ENCODE results near the gene MRTFA. TPM values are rescaled to one million over a fixed set of nuclear protein-coding genes. Genes with fewer than 3 reads are reported as not detected.
"Not testable (repeated sequence)": the region's sequence is repeated elsewhere in the genome, so short reads cannot be mapped to it uniquely, and the experiment has no call there.

Gene MRTFA
- total RNA-seq, 1 donor from 2014 or later: 115 TPM

DNA sequence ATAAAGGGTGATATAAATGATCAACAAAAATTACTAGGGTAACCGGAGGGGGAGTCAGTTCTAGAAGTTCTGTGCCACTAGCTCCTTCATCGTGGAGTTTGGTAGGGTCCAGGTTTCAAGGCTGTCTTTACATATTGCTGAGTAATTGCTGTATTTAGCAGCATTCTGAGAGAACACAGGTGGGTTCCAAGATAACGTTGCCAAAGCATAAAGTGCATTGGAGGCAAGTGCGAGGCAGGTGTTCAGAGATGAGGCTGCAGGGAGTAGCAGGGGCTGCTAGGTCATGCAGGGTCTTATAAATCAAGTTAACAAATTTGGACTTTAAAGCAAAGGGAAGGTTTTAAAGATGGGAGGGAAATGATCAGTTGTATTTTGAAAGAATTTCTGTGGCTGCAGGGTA is 248.3 kb downstream of the MRTFA start:
- TF ChIP-seq CTCF (IDR thresholded peaks at IDR 0.05): no peak
- Mint-ChIP-seq H3K27me3 (no peaks in the 10 kb centered on the region), H3K27ac (peak overlapping the region; percentile 5), H3K9me3 (no peaks in the 10 kb centered on the region), H3K36me3 (ENCODE audit: low read depth) (peaks cover 27% of the 10 kb centered on the region), H3K4me3 (no peak overlapping the region), H3K4me1 (peaks cover 75% of the 10 kb centered on the region)
- POLR2A ChIA-PET: interaction anchor here (0.5 to 1.8 kb wide), 4 partner anchors 9 to 989 kb away, joined by 3 to 9 read pairs (median 4); partner anchors contain the start of gene TAB1
- intact Hi-C loops (cut with micrococcal nuclease): no loop called here
- DNase-seq: no peak
- no peak for ATAC-seq (ENCODE audit: low read depth)
- CTCF ChIA-PET: interaction anchor here (1.4 kb wide), 1 partner anchor 48 kb away, joined by 3 read pairs; no protein-coding TSS in a partner anchor

DNA sequence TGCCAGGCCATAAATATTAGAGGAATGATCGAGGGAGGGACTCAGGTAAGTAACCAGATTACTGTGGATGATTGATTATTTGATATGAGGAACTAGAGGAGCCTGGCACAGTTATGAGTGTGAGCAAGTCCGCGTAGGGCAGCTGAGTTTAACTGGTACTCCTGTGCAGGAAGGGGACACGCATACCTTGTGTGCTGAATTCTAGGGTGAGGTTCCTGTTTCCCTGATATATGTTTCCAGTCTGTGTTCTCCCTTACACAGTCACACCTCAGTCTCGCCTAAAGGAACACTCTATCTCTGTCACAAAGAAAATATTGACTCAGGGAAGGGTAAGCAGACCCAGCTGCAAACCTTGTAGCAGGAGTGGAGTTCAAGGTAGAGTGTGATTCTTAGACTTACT is 248.8 kb downstream of the MRTFA start:
- peak overlapping the region; percentile 5 for H3K27ac Mint-ChIP-seq
- ChIA-PET CTCF (no interaction called here), POLR2A (interaction anchor here (1.0 to 1.8 kb wide), 4 partner anchors 9 to 13 kb away, joined by 4 to 9 read pairs (median 4); no protein-coding TSS in a partner anchor)
- intact Hi-C loops (cut with micrococcal nuclease): no loop called here
- no peak for DNase-seq
- H3K4me1 Mint-ChIP-seq: peaks cover 79% of the 10 kb centered on the region
- no peaks in the 10 kb centered on the region for H3K27me3 Mint-ChIP-seq
- no peak for ATAC-seq (ENCODE audit: low read depth)
- no peaks in the 10 kb centered on the region for H3K9me3 Mint-ChIP-seq
- H3K36me3 Mint-ChIP-seq (ENCODE audit: low read depth): peaks cover 24% of the 10 kb centered on the region
- no peak for TF ChIP-seq CTCF (IDR thresholded peaks at IDR 0.05)
- H3K4me3 Mint-ChIP-seq: peak overlapping the region; percentile 13

GRCh38 chr22:40385036-40385782 is 251.3 kb downstream of the MRTFA start:
- no peaks in the 10 kb centered on the region for H3K27me3 Mint-ChIP-seq
- H3K4me3 Mint-ChIP-seq: peak overlapping the region; percentile 82
- TF ChIP-seq CTCF (IDR thresholded peaks at IDR 0.05): no peak
- peak overlapping the region; percentile 95 for H3K27ac Mint-ChIP-seq
- no peaks in the 10 kb centered on the region for H3K9me3 Mint-ChIP-seq
- ChIA-PET CTCF (interaction anchor here (0.7 to 2.2 kb wide), 8 partner anchors 12 to 267 kb away, joined by 3 to 9 read pairs (median 6); no protein-coding TSS in a partner anchor), POLR2A (interaction anchor here (0.6 to 2.7 kb wide), 16 partner anchors 9 to 770 kb away, joined by 3 to 11 read pairs (median 4); partner anchors contain the start of genes MRTFA and SGSM3)
- ATAC-seq (ENCODE audit: low read depth): peak; percentile 96
- peaks cover 68% of the 10 kb centered on the region for H3K4me1 Mint-ChIP-seq
- intact Hi-C loops (cut with micrococcal nuclease): loop anchor here (1.0 to 2.0 kb wide), 4 partner anchors 9 to 27 kb away; partner anchors contain the start of gene SGSM3
- peaks cover 17% of the 10 kb centered on the region for H3K36me3 Mint-ChIP-seq (ENCODE audit: low read depth)
- DNase-seq: no peak

DNA sequence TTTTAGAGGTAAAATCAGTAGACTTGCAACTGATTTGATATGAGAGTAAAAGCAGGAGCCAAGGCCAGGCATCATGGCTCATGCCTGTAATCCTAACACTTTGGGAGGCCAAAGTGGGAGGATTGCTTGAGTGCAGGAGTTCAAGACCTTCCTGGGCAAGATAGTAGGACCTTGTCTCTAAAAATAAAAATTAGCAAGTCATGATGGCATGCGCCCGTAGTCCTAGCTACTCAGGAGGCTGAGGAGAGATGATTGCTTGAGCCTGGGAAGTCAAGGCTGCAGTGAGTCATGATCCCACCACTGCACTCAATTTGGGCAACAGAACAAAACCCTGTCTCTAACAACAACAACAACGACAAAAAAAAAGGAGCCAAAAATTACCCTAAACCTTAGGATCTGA is 252.6 kb downstream of the MRTFA start:
- no peak for DNase-seq
- no peaks in the 10 kb centered on the region for H3K27me3 Mint-ChIP-seq
- TF ChIP-seq CTCF (IDR thresholded peaks at IDR 0.05): no peak
- H3K9me3 Mint-ChIP-seq: no peaks in the 10 kb centered on the region
- CTCF ChIA-PET: interaction anchor here (0.5 to 2.2 kb wide), 4 partner anchors 16 to 262 kb away, joined by 3 to 7 read pairs (median 4); no protein-coding TSS in a partner anchor
- intact Hi-C loops (cut with micrococcal nuclease): loop anchor here (2.0 kb wide), 1 partner anchor 13 kb away; the partner anchor contains the start of gene SGSM3
- no peak for ATAC-seq (ENCODE audit: low read depth)
- POLR2A ChIA-PET: interaction anchor here (0.6 to 2.7 kb wide), 3 partner anchors 8 to 1315 kb away, joined by 3 to 11 read pairs (median 8); no protein-coding TSS in a partner anchor
- no peak overlapping the region for H3K4me3 Mint-ChIP-seq
- H3K4me1 Mint-ChIP-seq: peaks cover 72% of the 10 kb centered on the region
- H3K27ac Mint-ChIP-seq: peak overlapping the region; percentile 78
- peaks cover 15% of the 10 kb centered on the region for H3K36me3 Mint-ChIP-seq (ENCODE audit: low read depth)

DNA sequence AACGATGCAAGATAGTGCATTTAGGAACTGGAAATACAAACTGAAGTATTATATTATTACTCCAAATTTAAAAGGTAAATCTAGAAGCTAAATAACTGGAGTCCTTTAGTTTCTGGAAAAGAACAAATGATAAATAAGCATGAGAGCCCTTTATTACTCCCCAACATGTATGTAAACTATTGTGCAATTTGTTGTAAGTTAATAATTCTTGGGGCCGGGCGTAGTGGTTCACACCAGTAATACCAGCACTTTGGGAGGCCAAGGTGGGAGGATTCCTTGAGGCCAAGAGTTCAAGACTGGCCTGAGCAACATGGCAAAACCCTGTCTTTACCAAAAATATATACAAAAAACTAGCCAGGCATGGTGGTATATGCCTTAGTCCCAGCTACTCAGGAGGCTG is 255.1 kb downstream of the MRTFA start:
- H3K4me3 Mint-ChIP-seq: no peak overlapping the region
- CTCF ChIA-PET: no interaction called here
- intact Hi-C loops (cut with micrococcal nuclease): no loop called here
- no peaks in the 10 kb centered on the region for H3K9me3 Mint-ChIP-seq
- DNase-seq (no peak), ATAC-seq (ENCODE audit: low read depth) (no peak)
- no peak overlapping the region for H3K27ac Mint-ChIP-seq
- no peaks in the 10 kb centered on the region for H3K27me3 Mint-ChIP-seq
- peaks cover 4% of the 10 kb centered on the region for H3K36me3 Mint-ChIP-seq (ENCODE audit: low read depth)
- H3K4me1 Mint-ChIP-seq: peaks cover 71% of the 10 kb centered on the region
- TF ChIP-seq CTCF (IDR thresholded peaks at IDR 0.05): no peak
- POLR2A ChIA-PET: interaction anchor here (1.9 kb wide), 1 partner anchor 19 kb away, joined by 6 read pairs; no protein-coding TSS in a partner anchor

DNA sequence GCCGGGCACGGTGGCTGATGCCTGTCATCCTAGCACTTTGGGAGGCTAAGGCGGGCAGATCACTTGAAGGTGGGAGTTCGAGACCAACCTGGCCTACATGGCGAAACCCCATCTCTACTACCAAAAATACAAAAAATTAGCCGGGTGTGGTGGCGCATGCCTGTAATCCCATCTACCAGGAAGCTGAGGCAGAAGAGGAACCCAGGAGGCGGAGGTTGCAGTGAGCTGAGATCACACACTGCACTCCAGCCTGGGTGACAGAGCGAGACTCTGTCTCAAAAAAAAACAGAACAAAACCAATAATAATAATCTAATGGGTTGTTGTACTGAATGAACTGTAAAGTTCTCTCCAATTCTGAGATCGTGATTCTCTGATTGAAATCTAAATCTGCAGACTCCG is 258.1 kb downstream of the MRTFA start:
- intact Hi-C loops (cut with micrococcal nuclease); H3K4me3 Mint-ChIP-seq; CTCF ChIA-PET; H3K9me3 Mint-ChIP-seq; H3K27me3 Mint-ChIP-seq; ATAC-seq (ENCODE audit: low read depth); DNase-seq: not testable (repeated sequence)
- peak overlapping the region; percentile 65 for H3K27ac Mint-ChIP-seq
- POLR2A ChIA-PET: interaction anchor here (0.6 to 1.9 kb wide), 3 partner anchors 8 to 19 kb away, joined by 3 to 4 read pairs (median 4); partner anchors contain the start of gene SGSM3
- peaks cover 66% of the 10 kb centered on the region for H3K4me1 Mint-ChIP-seq
- H3K36me3 Mint-ChIP-seq (ENCODE audit: low read depth): peaks cover 10% of the 10 kb centered on the region

All from activated B cell treated with CpG ODN at 0.5 μM for 24 hours (primary cell).